ENCODE data around the gene IQCN.

GRCh38 chr19:18270326-18270725, 3.9 kb downstream of the IQCN start:
- TF ChIP-seq CTCF (IDR thresholded peaks at IDR 0.05 in 8 of 11, conservative IDR thresholded peaks at IDR 0.05 in 3 of 11) (no peak), POLR2AphosphoS5 (IDR thresholded peaks at IDR 0.05) (no peak), POLR2A (IDR thresholded peaks at IDR 0.05) (no peak)

Measured in spleen (tissue), 7 donors.